ENCODE measurements around the gene SCD. TPM values are rescaled to one million over a fixed set of nuclear protein-coding genes. Genes with fewer than 3 reads are reported as not detected.
"Not testable (repeated sequence)": the region's sequence is repeated elsewhere in the genome, so short reads cannot be mapped to it uniquely, and the experiment has no call there.

Gene SCD
- total RNA-seq, 1 donor: 937 TPM

- DNase-seq (ENCODE audit: low read depth): peak; percentile 86
- no peak for TF ChIP-seq CTCF (IDR thresholded peaks at IDR 0.05; ENCODE audit: insufficient read depth, low read depth, low read length)
- H3K4me3 ChIP-seq (ENCODE audit: low read depth, low read length): no peak overlapping the region
Measured at GRCh38 chr10:100370714-100371481, 23.9 kb downstream of the SCD start.

- TF ChIP-seq CTCF (IDR thresholded peaks at IDR 0.05; ENCODE audit: insufficient read depth, low read depth, low read length): no peak
- no peak overlapping the region for H3K4me3 ChIP-seq (ENCODE audit: low read depth, low read length)
- no peak for DNase-seq (ENCODE audit: low read depth)
Measured at GRCh38 chr10:100371482-100372027, 24.5 kb downstream of the SCD start.

- peak overlapping the region; percentile 72 for H3K4me3 ChIP-seq (ENCODE audit: low read depth, low read length)
- no peak for DNase-seq (ENCODE audit: low read depth)
- no peak for TF ChIP-seq CTCF (IDR thresholded peaks at IDR 0.05; ENCODE audit: insufficient read depth, low read depth, low read length)
Measured at GRCh38 chr10:100372415-100373297, 25.6 kb downstream of the SCD start.

GRCh38 chr10:100373298-100374199 lies 26.5 kb downstream of the SCD start:
- DNase-seq (ENCODE audit: low read depth): peak; percentile 100
- no peak for TF ChIP-seq CTCF (IDR thresholded peaks at IDR 0.05; ENCODE audit: insufficient read depth, low read depth, low read length)
- H3K4me3 ChIP-seq (ENCODE audit: low read depth, low read length): peak overlapping the region; percentile 72

- TF ChIP-seq CTCF (IDR thresholded peaks at IDR 0.05; ENCODE audit: insufficient read depth, low read depth, low read length): no peak
- peak overlapping the region; percentile 72 for H3K4me3 ChIP-seq (ENCODE audit: low read depth, low read length)
- DNase-seq (ENCODE audit: low read depth): no peak
Measured at GRCh38 chr10:100374200-100374655, 27.2 kb downstream of the SCD start.

- not testable (repeated sequence) for DNase-seq (ENCODE audit: low read depth)
- H3K4me3 ChIP-seq (ENCODE audit: low read depth, low read length): peak overlapping the region; percentile 72
Measured at GRCh38 chr10:100374677-100375353, 27.8 kb downstream of the SCD start.

GRCh38 chr10:100376656-100377055 lies 29.6 kb downstream of the SCD start:
- not testable (repeated sequence) for H3K4me3 ChIP-seq (ENCODE audit: low read depth, low read length); DNase-seq (ENCODE audit: low read depth)
